Measurements from ENCODE around the gene COPS6.

DNA sequence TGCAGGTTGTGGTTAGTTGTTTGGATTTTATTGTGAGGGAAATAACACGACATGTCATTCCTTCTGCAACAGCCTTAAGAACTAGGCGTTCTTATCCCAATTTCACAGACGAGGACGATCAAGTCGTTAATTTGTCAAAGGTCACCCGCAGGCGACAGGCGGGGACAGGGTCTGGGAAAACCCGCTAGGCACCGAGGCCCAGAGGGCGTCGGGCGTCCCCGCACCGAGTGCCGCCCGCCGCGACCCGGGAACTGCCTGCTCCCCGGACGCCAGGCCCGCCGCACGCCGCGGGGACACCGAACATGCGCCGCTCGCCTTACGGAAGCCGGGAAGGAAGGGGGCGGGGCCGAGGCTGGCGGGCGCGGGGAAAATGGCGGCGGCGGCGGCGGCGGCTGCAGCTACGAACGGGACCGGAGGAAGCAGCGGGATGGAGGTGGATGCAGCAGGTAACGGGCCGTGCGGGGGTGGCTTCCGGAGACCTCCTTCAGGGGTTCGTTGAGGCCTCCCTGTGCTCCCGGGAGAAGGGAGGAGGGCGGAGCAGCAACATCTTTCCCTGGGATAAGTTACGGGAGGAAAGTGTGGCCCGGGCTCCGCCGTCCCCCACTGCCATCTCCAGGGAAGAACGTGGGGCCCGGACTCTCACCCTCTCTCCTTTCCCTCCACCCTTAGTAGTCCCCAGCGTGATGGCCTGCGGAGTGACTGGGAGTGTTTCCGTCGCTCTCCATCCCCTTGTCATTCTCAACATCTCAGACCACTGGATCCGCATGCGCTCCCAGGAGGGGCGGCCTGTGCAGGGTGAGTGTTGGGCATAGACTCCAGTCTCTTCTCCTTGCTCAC, at the start of gene COPS6:
- TF ChIP-seq, protein P1, sequence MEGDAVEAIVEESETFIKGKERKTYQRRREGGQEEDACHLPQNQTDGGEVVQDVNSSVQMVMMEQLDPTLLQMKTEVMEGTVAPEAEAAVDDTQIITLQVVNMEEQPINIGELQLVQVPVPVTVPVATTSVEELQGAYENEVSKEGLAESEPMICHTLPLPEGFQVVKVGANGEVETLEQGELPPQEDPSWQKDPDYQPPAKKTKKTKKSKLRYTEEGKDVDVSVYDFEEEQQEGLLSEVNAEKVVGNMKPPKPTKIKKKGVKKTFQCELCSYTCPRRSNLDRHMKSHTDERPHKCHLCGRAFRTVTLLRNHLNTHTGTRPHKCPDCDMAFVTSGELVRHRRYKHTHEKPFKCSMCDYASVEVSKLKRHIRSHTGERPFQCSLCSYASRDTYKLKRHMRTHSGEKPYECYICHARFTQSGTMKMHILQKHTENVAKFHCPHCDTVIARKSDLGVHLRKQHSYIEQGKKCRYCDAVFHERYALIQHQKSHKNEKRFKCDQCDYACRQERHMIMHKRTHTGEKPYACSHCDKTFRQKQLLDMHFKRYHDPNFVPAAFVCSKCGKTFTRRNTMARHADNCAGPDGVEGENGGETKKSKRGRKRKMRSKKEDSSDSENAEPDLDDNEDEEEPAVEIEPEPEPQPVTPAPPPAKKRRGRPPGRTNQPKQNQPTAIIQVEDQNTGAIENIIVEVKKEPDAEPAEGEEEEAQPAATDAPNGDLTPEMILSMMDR (IDR thresholded peaks at IDR 0.05; ENCODE audit: low read length) = no peak
- no peak for TF ChIP-seq EZH2 (IDR thresholded peaks at IDR 0.05; ENCODE audit: borderline replicate concordance, low read length)

Measured in OCI-LY1 (cell line).